GDM1 (cell line): ENCODE data around the gene DHX34.
"Not testable (repeated sequence)": the region's sequence is repeated elsewhere in the genome, so short reads cannot be mapped to it uniquely, and the experiment has no call there.

Experiments
- DNase-seq: peaks from one replicate; lab custom pipeline; 2025; lab: John Stamatoyannopoulos, UW

The DHX34 gene

GRCh38 chr19:47331490-47331889, 17.6 kb upstream of the DHX34 start:
- DNase-seq, result no peak

GRCh38 chr19:47331931-47332547, 17.1 kb upstream of the DHX34 start, which contains the start of gene C5AR2:
Gene C5AR2, plus strand, starts transcription at chr19:47332175. Its CDS starts 8,625 bp downstream, at chr19:47340800.
- no peak for DNase-seq

GRCh38 chr19:47336765-47337718, 12.1 kb upstream of the DHX34 start:
- peak; percentile 10 for DNase-seq

- no peak for DNase-seq
Measured at GRCh38 chr19:47339196-47339880, 9.8 kb upstream of the DHX34 start.

DNA sequence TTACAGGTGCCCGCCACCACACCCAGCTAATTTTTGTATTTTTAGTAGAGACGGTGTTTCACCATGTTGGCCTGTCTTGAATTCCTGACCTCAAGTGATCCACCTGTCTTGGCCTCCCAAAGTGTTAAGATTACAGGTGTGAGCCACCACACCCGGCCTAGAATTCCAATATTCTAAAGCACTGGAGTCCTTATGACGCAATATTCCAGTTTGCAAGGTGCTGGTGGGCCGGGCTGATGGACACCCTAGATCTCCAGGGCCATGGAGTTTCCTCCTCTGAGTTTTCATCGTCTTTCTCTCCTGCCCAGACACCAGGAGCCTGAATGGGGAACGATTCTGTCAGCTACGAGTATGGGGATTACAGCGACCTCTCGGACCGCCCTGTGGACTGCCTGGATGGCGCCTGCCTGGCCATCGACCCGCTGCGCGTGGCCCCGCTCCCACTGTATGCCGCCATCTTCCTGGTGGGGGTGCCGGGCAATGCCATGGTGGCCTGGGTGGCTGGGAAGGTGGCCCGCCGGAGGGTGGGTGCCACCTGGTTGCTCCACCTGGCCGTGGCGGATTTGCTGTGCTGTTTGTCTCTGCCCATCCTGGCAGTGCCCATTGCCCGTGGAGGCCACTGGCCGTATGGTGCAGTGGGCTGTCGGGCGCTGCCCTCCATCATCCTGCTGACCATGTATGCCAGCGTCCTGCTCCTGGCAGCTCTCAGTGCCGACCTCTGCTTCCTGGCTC, 8.5 kb upstream of the DHX34 start:
- no peak for DNase-seq

- DNase-seq, result no peak
Measured at GRCh38 chr19:47341734-47342133, 7.4 kb upstream of the DHX34 start.

DNA sequence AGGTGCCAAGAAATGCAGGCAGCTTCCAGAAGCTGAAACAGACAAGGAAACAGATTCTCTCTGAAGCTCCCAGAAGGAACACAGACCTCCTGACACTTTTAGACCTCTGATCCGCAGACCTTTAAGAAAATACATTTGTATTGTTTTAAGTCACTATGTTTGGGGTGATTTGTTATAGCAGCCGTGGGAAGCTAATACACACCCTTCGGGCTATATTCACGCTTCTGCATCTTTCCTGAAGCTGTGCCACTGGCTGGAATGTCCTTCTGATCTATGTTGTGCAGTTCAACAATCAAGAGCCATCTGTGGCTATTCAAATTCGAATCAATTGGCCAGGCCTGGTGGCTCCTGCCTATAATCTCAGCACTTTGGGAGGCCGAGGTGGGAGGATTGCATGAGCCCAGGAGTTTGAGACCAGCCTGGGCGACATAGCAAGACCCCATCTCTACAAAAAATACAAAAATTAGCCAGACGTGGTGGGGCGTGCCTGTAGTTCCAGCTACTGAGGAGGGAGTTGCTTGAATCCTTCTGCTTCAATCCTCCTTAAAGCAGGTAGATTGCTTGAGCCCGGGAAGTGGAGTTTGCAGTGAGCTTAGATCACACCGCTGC, 5.8 kb upstream of the DHX34 start:
- no peak for DNase-seq

- DNase-seq, result no peak
Measured at GRCh38 chr19:47344425-47344824, 4.7 kb upstream of the DHX34 start.

- not testable (repeated sequence) for DNase-seq
Measured at GRCh38 chr19:47346024-47346423, 3.1 kb upstream of the DHX34 start.

DNA sequence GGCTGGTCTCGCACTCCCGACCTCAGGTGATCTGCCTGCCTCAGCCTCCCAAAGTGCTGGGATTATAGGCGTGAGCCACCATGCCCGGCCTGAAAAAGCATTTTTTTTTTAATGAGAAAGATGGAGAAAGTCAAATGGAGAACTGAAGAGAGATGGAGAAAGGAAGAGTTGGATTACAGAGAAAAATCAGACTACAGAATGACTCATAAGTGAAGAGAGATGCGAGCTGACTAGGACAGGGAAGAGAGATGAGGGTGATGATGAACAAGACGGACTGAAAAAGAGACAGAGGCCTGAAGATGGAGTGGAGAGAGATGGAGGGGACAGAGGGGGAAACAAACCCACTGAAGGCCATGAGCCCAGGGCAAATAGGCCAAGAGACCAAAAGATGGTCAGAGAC, 1.5 kb downstream of the DHX34 start:
- no peak for DNase-seq

DNA sequence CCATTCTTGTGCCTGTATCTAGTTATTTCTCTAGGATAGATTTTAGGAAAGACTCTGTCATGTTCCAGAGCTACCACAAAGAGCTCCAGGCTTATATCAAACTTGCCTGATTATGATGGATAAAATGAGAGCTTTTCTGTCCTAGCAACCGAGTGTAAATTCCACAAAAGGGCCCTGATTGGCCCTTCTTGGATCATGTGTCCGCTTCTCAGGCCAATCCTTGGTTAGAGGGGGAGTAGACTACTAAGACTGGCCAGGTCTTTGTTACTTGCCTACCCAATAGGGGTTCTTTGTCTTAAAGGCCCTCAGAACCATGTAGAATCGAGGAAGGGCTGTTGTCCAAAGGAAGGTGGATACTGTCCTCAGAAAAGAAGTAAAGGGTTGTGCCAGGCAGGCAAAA, 2.4 kb downstream of the DHX34 start:
- peak; percentile 21 for DNase-seq

- no peak for DNase-seq
Measured at GRCh38 chr19:47352095-47352494, 3.0 kb downstream of the DHX34 start.

GRCh38 chr19:47353307-47353712, 4.2 kb downstream of the DHX34 start:
- DNase-seq, result no peak

GRCh38 chr19:47356900-47357299, 7.8 kb downstream of the DHX34 start:
- DNase-seq, result no peak

DNA sequence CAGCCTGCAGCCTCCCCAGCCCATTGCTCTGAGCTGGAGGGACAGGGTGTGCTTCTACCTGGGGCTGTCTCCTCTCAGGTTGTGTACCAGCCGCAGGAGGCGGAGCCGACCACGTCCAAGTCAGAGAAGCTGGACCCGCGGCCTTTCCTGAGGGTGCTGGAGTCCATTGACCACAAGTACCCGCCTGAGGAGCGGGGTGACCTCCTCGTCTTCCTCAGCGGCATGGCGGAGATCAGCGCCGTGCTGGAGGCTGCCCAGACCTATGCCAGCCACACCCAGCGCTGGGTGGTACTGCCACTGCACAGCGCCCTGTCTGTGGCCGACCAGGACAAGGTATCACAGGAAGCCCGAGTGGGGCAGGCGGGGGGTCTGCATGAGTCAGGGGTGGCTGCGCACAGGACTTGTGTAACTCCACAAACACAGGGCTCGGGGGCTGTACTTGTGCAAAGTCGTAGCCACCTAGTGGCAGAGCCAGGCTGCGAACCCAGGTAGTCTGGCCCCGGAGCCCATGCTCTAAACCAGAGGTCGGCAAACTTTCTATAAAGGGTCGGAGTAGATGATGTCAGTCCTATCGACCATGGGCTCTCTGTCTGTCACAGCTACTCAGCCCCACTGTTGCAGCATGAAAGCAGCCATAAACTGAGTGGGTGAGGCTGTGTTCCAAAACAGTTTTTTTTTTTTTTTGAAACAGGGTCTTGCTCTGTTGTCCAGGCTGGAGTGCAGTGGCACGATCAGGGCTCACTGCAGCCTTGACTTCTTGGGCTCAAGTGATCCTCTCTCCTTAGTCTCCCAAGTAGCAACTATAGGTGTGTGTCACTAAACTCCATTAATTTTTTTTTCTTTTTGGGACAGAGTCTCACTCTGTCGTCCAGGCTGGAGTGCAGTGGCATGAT, 8.9 kb downstream of the DHX34 start:
- DNase-seq, result no peak

- no peak for DNase-seq
Measured at GRCh38 chr19:47358936-47359335, 9.8 kb downstream of the DHX34 start.

- DNase-seq, result no peak
Measured at GRCh38 chr19:47362321-47362720, 13.2 kb downstream of the DHX34 start.

GRCh38 chr19:47363758-47364531, 14.8 kb downstream of the DHX34 start:
- no peak for DNase-seq

GRCh38 chr19:47365455-47365854, 16.3 kb downstream of the DHX34 start:
- DNase-seq, result not testable (repeated sequence)
